SK-N-SH treated with all-trans-retinoic acid at 6 μM for 48 hours (cell line): Measurements from ENCODE around the gene PLCB4.

Experiments used
- ATAC-seq: fragments of 200-7000 bp; cut with Tn5 transposase; 3 replicates; pipeline ENCODE4 v1.9.1; 2020; ENCODE audit warnings: mild to moderate bottlenecking, moderate library complexity
- ARNTL ChIP-seq: fragments of 450-650 bp; formaldehyde crosslinking; IDR thresholded peaks from 2 replicates; pipeline ENCODE4 v1.5.0; 2020; ENCODE audit warnings: low read depth, mild to moderate bottlenecking, moderate library complexity, borderline replicate concordance
- BACH2 ChIP-seq: fragments of 250-450 bp; sonication (Bioruptor Pico); IDR thresholded peaks from 2 replicates; pipeline ENCODE4 v1.9.0; 2021; ENCODE audit warnings: mild to moderate bottlenecking, borderline replicate concordance
- CSDC2 ChIP-seq: fragments of 250-450 bp; sonication (Bioruptor Pico); IDR thresholded peaks from 2 replicates; pipeline ENCODE4 v1.5.0; 2020; ENCODE audit warnings: mild to moderate bottlenecking, moderate library complexity
- ESRRG ChIP-seq: fragments of 250-450 bp; sonication (Bioruptor Pico); IDR thresholded peaks from 2 replicates; pipeline ENCODE4 v1.6.1; 2021; ENCODE audit warnings: mild to moderate bottlenecking
- GLIS3 ChIP-seq: fragments of 250-450 bp; sonication (Bioruptor Pico); IDR thresholded peaks from 2 replicates; pipeline ENCODE4 v1.5.0; 2020; ENCODE audit warnings: mild to moderate bottlenecking, moderate library complexity
- OSR1 ChIP-seq: fragments of 250-450 bp; sonication (Bioruptor Pico); IDR thresholded peaks from 2 replicates; pipeline ENCODE4 v1.8.0; 2022; ENCODE audit warnings: moderate library complexity, mild to moderate bottlenecking, inconsistent platforms
- PPARA ChIP-seq: fragments of 250-450 bp; sonication (Bioruptor Pico); IDR thresholded peaks from 2 replicates; pipeline ENCODE4 v1.5.0; 2020; ENCODE audit warnings: mild to moderate bottlenecking, borderline replicate concordance
- SNAI2 ChIP-seq: fragments of 250-450 bp; sonication (Bioruptor Pico); IDR thresholded peaks from 2 replicates; pipeline ENCODE4 v1.5.0; 2020; ENCODE audit warnings: mild to moderate bottlenecking, moderate library complexity
- TCF4 ChIP-seq: fragments of 250-450 bp; sonication (Bioruptor Pico); IDR thresholded peaks from 2 replicates; pipeline ENCODE4 v1.8.0; 2021; ENCODE audit warnings: mild to moderate bottlenecking, moderate library complexity, borderline replicate concordance
- TOX ChIP-seq: fragments of 250-450 bp; sonication (Bioruptor Pico); IDR thresholded peaks from 2 replicates; pipeline ENCODE4 v1.8.0; 2021; ENCODE audit warnings: mild to moderate bottlenecking, moderate library complexity, borderline replicate concordance
- ZC3H10 ChIP-seq: fragments of 250-450 bp; sonication (Bioruptor Pico); IDR thresholded peaks from 2 replicates; pipeline ENCODE4 v1.5.1; 2021; ENCODE audit warnings: mild to moderate bottlenecking, moderate library complexity
- ZFP3 ChIP-seq: fragments of 250-450 bp; sonication (Bioruptor Pico); IDR thresholded peaks from 2 replicates; pipeline ENCODE4 v1.5.0; 2020; ENCODE audit warnings: mild to moderate bottlenecking, moderate library complexity
- ZFP30 ChIP-seq: fragments of 450-650 bp; formaldehyde crosslinking; IDR thresholded peaks from 2 replicates; pipeline ENCODE4 v1.5.0; 2022; ENCODE audit warnings: mild to moderate bottlenecking, moderate library complexity
- ZNF565 ChIP-seq: fragments of 450-650 bp; formaldehyde crosslinking; conservative IDR thresholded peaks from 2 replicates; pipeline ENCODE4 v1.5.0; 2020; ENCODE audit warnings: low read depth, mild to moderate bottlenecking, moderate library complexity
- ZNF70 ChIP-seq: fragments of 450-650 bp; formaldehyde crosslinking; IDR thresholded peaks from 2 replicates; pipeline ENCODE4 v1.5.0; 2020; ENCODE audit warnings: mild to moderate bottlenecking, moderate library complexity
- ZNF8 ChIP-seq: fragments of 450-650 bp; formaldehyde crosslinking; IDR thresholded peaks from 2 replicates; pipeline ENCODE4 v1.5.0; 2020; ENCODE audit warnings: mild to moderate bottlenecking, moderate library complexity
- TF ChIP-seq, protein P1 (sequence below): fragments of 250-450 bp; sonication (Bioruptor Pico); IDR thresholded peaks from 2 replicates; pipeline ENCODE4 v1.5.1; 2021; ENCODE audit warnings: mild to moderate bottlenecking, moderate library complexity
- TF ChIP-seq, protein P2 (sequence below): fragments of 250-450 bp; sonication (Bioruptor Pico); IDR thresholded peaks from 2 replicates; pipeline ENCODE4 v1.8.0; 2020; ENCODE audit warnings: mild to moderate bottlenecking, moderate library complexity, borderline replicate concordance
- TF ChIP-seq, protein P3 (sequence below): fragments of 250-450 bp; sonication (Bioruptor Pico); IDR thresholded peaks from 2 replicates; pipeline ENCODE4 v1.5.1; 2020; ENCODE audit warnings: low read depth, mild to moderate bottlenecking, moderate library complexity
- TF ChIP-seq, protein P4 (sequence below): fragments of 250-450 bp; sonication (Bioruptor Pico); IDR thresholded peaks from 2 replicates; pipeline ENCODE4 v1.8.0; 2021; ENCODE audit warnings: low read depth, mild to moderate bottlenecking, moderate library complexity, borderline replicate concordance

Gene PLCB4

DNA sequence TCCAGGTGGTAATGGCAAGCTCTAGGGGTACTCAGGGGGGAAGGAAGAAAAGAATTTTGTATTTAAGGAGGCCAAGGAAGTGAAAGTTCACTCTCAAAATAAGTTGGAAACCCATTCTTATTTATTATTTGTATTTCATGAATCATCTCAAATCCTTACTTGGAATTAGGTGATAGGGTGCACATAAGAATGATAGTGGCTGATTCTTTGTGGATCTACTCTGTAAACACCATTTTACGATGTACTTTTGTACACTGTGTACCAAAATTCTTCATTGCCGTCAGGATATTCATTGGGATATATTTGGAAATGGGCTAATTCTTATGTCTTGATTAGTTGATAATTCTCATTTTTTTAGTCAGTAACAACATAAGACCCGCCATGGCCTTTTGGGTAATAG is 266.0 kb downstream of the PLCB4 start:
- ATAC-seq, result no peak
- TF ChIP-seq, protein P1, sequence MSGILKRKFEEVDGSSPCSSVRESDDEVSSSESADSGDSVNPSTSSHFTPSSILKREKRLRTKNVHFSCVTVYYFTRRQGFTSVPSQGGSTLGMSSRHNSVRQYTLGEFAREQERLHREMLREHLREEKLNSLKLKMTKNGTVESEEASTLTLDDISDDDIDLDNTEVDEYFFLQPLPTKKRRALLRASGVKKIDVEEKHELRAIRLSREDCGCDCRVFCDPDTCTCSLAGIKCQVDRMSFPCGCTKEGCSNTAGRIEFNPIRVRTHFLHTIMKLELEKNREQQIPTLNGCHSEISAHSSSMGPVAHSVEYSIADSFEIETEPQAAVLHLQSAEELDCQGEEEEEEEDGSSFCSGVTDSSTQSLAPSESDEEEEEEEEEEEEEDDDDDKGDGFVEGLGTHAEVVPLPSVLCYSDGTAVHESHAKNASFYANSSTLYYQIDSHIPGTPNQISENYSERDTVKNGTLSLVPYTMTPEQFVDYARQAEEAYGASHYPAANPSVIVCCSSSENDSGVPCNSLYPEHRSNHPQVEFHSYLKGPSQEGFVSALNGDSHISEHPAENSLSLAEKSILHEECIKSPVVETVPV, result no peak
- TF ChIP-seq, protein P2, sequence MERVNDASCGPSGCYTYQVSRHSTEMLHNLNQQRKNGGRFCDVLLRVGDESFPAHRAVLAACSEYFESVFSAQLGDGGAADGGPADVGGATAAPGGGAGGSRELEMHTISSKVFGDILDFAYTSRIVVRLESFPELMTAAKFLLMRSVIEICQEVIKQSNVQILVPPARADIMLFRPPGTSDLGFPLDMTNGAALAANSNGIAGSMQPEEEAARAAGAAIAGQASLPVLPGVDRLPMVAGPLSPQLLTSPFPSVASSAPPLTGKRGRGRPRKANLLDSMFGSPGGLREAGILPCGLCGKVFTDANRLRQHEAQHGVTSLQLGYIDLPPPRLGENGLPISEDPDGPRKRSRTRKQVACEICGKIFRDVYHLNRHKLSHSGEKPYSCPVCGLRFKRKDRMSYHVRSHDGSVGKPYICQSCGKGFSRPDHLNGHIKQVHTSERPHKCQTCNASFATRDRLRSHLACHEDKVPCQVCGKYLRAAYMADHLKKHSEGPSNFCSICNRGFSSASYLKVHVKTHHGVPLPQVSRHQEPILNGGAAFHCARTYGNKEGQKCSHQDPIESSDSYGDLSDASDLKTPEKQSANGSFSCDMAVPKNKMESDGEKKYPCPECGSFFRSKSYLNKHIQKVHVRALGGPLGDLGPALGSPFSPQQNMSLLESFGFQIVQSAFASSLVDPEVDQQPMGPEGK (CRISPR knock-in tag), result no peak
- TF ChIP-seq ESRRG (CRISPR knock-in tag) (no peak), BACH2 (CRISPR knock-in tag) (no peak), PPARA (CRISPR knock-in tag) (no peak), ZNF70 (CRISPR knock-in tag) (no peak), TOX (CRISPR knock-in tag) (no peak), ZNF565 (CRISPR knock-in tag) (no peak), OSR1 (CRISPR knock-in tag) (no peak), TCF4 (CRISPR knock-in tag) (no peak), CSDC2 (CRISPR knock-in tag) (no peak), SNAI2 (CRISPR knock-in tag) (no peak), ZC3H10 (CRISPR knock-in tag) (no peak)
- TF ChIP-seq, protein P3, sequence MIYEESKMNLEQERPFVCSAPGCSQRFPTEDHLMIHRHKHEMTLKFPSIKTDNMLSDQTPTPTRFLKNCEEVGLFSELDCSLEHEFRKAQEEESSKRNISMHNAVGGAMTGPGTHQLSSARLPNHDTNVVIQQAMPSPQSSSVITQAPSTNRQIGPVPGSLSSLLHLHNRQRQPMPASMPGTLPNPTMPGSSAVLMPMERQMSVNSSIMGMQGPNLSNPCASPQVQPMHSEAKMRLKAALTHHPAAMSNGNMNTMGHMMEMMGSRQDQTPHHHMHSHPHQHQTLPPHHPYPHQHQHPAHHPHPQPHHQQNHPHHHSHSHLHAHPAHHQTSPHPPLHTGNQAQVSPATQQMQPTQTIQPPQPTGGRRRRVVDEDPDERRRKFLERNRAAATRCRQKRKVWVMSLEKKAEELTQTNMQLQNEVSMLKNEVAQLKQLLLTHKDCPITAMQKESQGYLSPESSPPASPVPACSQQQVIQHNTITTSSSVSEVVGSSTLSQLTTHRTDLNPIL (CRISPR knock-in tag), result no peak

DNA sequence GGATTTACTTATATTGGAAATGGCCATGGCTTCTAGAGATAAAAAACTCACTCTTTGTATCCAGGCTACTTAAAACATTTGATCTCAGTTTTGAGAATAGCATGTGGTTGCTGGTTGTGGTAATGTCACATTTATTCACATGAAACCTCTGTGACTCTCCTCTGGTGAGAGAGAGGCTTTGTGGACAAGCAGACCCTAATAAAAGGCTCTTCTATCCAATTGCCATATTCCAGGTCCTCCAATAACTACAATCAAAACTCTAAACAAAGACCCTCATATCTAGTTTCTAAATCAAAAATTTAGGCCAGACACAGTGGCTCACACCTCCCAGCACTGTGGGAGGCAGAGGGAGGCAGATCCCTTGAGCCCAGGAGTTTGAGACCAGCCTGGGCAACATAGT is 269.2 kb downstream of the PLCB4 start:
- no peak for TF ChIP-seq ZC3H10 (CRISPR knock-in tag)
- TF ChIP-seq PPARA (CRISPR knock-in tag), result no peak
- no peak for TF ChIP-seq ARNTL (CRISPR knock-in tag)
- TF ChIP-seq ZNF70 (CRISPR knock-in tag), result no peak
- no peak for TF ChIP-seq GLIS3 (CRISPR knock-in tag)
- no peak for TF ChIP-seq BACH2 (CRISPR knock-in tag)
- TF ChIP-seq CSDC2 (CRISPR knock-in tag), result no peak
- TF ChIP-seq ZFP30 (CRISPR knock-in tag), result no peak
- TF ChIP-seq ZFP3 (CRISPR knock-in tag), result no peak
- TF ChIP-seq, protein P2 (CRISPR knock-in tag), result no peak
- no peak for TF ChIP-seq SNAI2 (CRISPR knock-in tag)
- TF ChIP-seq ZNF8 (CRISPR knock-in tag), result no peak
- TF ChIP-seq, protein P1, result no peak
- TF ChIP-seq TCF4 (CRISPR knock-in tag), result no peak
- TF ChIP-seq, protein P4, sequence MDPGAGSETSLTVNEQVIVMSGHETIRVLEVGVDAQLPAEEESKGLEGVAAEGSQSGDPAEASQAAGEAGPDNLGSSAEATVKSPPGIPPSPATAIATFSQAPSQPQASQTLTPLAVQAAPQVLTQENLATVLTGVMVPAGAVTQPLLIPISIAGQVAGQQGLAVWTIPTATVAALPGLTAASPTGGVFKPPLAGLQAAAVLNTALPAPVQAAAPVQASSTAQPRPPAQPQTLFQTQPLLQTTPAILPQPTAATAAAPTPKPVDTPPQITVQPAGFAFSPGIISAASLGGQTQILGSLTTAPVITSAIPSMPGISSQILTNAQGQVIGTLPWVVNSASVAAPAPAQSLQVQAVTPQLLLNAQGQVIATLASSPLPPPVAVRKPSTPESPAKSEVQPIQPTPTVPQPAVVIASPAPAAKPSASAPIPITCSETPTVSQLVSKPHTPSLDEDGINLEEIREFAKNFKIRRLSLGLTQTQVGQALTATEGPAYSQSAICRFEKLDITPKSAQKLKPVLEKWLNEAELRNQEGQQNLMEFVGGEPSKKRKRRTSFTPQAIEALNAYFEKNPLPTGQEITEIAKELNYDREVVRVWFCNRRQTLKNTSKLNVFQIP (CRISPR knock-in tag), result no peak
- ATAC-seq, result no peak

GRCh38 chr20:9339708-9340107 is 270.8 kb downstream of the PLCB4 start:
- no peak for TF ChIP-seq ZNF8 (CRISPR knock-in tag)
- no peak for TF ChIP-seq ZNF565 (CRISPR knock-in tag)
- no peak for TF ChIP-seq ZNF70 (CRISPR knock-in tag)
- TF ChIP-seq, protein P3 (CRISPR knock-in tag), result no peak
- ATAC-seq, result no peak
